Right renal pelvis (tissue), 4 donors: ENCODE measurements around the gene NUAK1. TPM values are rescaled to one million over a fixed set of nuclear protein-coding genes. Genes with fewer than 3 reads are reported as not detected.
A peak's percentile ranks its signal among the peaks of the same experiment; 100 is the strongest.

Source experiments
- DNase-seq, 4 donors: peaks; one replicate each; pipeline ENCODE4 v3.0.0-alpha.2; 2013; ENCODE audit warnings: low read depth in 4 of 4, low spot score in 3 of 4, missing footprints in 1 of 4
- polyA plus RNA-seq, 4 donors: library from polyadenylated mRNA; unstranded; fragments of 120-200 nt; gene quantifications; one replicate each; pipeline ENCODE4 v1.2.1, GENCODE V29; 2013; ENCODE audit not compliant: insufficient read length in 4 of 4

NUAK1 gene
- polyA plus RNA-seq, 4 donors = 9.9 to 10.9 (median 10.6) TPM

GRCh38 chr12:106113824-106114446, 24.8 kb downstream of the NUAK1 start:
- no peak for DNase-seq

- no peak for DNase-seq
These were observed 25.3 kb downstream of the NUAK1 start for GRCh38 chr12:106113446-106113823.

GRCh38 chr12:106113042-106113441, 25.7 kb downstream of the NUAK1 start:
- no peak for DNase-seq

GRCh38 chr12:106112145-106112821, 26.5 kb downstream of the NUAK1 start:
- DNase-seq = no peak

- DNase-seq = no peak
These were observed 28.0 kb downstream of the NUAK1 start for GRCh38 chr12:106110626-106111300.

- no peak for DNase-seq
These were observed 29.4 kb downstream of the NUAK1 start for GRCh38 chr12:106109168-106109910.

GRCh38 chr12:106108185-106108835, 30.4 kb downstream of the NUAK1 start:
- no peak for DNase-seq

DNA sequence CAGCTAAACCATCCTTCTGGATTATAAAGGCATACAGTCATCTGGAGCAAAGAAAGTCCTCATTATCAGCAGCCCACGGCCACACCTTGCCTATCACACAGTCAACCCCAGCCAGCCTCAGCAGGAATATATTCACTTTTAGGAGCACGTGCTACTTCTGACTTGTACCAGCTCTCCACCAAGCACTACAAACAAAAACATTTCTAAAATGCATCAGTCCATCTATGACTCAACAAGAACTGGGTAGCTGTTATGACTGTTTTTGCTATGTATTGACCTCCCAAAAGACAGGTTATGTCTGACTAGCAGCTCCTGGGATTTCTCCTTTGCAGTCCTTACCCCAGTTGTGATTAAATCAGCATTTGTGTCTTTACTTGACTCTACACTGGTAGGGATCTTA, 31.2 kb downstream of the NUAK1 start:
- DNase-seq = no peak

- no peak for DNase-seq
These were observed 31.9 kb downstream of the NUAK1 start for GRCh38 chr12:106106892-106107291.

DNA sequence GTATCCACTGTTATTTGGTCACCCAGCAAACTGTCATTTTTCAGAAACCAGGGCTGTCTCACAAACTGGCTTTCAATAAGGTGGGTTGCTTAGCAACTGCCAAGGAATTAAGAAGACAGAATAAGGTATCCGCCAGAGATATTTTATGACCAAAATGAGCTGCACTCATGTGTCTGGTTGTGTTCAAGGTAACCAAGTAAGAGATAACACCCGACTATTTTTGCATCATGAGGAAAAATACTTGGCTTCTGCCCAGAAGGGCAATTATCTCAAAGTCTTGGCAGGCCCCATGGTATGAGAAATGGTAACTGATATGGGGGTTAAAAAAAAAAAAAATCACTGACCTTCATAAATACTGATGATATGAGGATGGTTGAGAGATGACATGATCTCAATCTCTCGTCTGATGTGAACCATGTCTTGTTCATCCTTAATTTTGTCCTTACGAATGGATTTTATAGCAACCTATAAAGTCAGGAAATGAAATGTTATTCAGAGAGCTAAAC, 32.6 kb downstream of the NUAK1 start:
- DNase-seq = no peak

DNA sequence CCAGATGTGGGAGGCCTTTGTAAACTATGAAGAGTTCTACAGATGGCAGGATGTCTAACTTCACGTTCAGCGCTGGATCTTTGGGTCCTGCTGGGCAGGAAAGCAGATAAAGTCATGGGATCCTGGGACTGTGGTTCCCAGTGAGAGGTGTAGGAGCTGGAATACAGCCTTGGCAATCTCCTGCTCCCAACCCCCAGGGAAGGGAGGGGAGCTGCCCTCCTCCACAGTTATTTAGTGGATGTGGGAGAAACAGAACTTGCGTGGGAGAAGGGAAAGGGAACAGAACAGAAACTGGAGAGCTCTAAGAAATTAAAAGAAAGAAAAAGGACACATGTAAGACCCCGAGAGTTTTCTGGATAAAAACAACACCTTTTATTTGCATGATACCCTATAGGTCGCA, 37.0 kb downstream of the NUAK1 start:
- no peak for DNase-seq

DNA sequence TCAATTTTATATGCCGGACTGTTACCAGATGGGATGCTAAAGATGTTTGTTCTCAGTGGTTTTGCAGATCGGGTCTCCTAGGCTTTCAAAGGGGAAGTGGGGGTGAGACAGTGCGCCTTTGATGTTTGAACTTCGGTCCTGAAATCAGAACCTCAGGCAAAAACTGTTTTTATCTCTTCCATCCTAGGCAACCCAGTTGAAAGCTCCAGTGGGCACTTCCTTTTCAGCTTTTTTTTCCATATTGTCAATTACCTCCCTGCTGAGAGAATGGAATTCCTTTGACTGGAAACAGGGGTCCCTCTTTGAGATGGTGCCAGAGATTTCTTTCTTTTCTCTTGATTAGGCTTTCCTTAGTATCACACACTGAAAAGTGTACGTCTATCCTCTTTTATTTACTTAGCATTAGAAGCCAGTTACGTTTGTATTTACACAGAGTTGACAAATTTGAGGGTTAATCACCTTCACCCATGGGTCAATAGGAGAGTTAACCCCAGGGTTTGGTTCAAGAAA, 40.0 kb downstream of the NUAK1 start:
- no peak for DNase-seq

DNA sequence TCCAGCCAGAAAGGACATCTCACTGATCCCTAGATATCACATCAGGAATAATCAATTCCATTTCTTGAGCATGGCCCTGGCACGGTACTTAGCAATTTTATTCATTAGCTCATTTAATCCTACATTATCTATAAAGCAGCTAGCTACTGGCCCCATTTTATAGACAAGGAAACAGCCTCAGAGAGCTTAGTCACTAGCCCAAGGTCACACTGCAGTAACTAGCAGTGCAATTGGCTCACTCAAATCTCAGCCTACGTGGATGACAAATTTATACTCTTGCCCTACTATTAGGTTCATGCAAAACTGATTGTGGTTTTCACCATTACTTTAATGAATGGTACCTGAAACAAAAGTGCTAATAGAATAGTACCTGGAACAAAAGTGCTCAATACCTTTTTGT, 41.7 kb downstream of the NUAK1 start:
- DNase-seq = no peak

GRCh38 chr12:106096376-106096775, 42.4 kb downstream of the NUAK1 start:
- DNase-seq = peak in 1 of 4 donors; percentile 64

DNA sequence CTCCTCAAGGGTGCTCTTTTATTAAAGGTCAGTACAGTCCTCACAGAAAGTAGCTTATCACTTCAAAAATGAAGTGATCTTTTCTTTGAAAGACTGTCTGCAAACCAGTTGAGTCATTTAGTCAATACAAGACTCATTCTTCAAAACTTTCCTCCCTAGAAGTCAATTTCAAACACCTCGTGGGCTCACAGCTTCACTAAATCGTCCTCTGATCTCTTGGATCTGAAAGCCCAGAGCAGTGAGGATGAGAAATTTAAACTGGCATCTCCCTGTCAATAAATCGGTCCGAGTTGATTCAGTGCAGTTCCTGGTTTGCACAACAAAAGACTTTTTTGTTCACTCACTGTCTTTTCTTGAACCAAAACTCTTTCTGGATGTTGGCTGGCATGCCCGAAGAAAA, 44.5 kb downstream of the NUAK1 start:
- no peak for DNase-seq

DNA sequence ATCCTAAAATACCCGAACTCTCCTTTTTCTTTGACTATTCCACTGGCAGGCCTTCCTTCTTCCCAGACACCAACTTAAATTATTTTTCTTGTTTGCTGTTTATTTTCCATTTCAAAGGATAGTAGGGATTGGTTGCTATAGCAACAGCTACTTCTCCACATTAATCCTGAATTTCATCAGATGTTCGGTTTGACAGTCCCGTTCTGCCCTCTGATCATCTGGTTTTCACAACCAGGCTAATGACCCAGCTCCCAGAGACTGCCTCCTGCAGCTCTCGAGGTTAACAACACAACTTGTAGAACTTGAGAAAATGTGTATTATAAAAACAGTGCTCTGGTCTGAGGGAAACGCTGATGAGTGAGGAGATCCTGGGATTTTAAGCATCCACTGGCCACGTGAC, 45.5 kb downstream of the NUAK1 start:
- no peak for DNase-seq

DNA sequence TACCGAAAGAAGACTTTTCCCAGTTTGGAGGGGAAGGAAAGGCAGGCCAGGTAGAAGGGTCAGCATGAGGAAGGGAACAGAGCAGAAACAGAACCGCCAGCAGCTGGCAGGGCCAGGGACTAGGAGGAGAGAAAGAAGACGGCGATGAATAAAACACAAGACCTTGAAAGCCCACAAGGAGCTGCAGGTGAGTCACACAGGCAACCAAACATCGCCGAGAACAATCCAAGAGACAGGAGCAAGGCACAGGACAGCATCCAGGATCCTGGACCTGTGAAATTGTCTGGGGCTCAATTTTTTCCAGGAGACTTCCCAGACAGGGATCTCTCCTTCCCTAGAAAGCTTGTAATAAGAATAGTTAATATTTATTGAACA, 47.3 kb downstream of the NUAK1 start:
- DNase-seq = no peak

GRCh38 chr12:106090591-106091445, 47.9 kb downstream of the NUAK1 start:
- no peak for DNase-seq

DNA sequence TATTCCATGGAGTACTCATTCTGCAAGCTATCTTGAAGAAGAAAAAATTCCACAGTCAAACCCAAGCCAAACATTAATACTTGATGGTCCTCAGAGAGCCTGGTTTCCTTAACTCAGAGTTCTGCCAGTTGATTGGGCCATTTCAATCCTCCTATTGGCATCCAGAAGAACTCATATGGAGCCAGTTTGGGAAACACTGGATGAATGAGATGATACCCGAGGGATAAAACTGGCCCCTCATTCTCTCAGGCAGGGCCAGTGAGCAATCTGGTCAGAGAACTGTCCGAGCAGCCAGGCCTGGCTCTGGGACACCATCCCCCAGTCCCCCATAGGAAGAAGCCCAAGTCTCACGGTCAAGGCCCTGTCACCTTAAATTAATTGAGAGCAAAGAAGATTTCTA, 48.8 kb downstream of the NUAK1 start:
- no peak for DNase-seq
